HG03520 (cell line): ENCODE measurements around the gene ETS1.

Experiments used
- ATAC-seq: cut with Tn5 transposase; IDR thresholded peaks from one replicate; pipeline ENCODE4 v1.9.1; 2021; ENCODE audit warnings: mild to moderate bottlenecking, moderate library complexity; ENCODE audit not compliant: unreplicated experiment

ETS1 gene

GRCh38 chr11:128415539-128415938 is 171.8 kb downstream of the ETS1 start:
- no peak for ATAC-seq

GRCh38 chr11:128412847-128413791 is 174.2 kb downstream of the ETS1 start:
- ATAC-seq, result peak; percentile 70

- no peak for ATAC-seq
These were observed 175.5 kb downstream of the ETS1 start for GRCh38 chr11:128411812-128412211.

DNA sequence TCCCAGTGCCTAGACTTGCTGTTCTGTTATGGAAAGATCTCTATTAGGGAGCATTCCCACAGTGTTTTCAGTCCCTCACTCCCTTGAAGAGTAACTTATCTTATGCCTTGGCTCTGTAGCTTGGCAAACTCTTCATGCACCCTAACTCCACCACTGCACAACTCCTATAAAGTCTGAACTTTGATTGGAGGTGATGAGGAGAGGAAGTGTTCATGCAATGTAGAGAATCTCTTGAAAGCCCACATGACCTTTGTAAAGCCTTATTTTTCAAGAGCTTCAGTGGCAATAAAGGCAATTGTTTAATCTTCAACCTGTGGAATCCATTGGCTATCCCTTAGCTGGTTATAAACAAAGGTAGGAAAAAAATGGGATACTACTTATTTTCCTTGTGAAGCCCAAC is 176.2 kb downstream of the ETS1 start:
- ATAC-seq, result no peak

DNA sequence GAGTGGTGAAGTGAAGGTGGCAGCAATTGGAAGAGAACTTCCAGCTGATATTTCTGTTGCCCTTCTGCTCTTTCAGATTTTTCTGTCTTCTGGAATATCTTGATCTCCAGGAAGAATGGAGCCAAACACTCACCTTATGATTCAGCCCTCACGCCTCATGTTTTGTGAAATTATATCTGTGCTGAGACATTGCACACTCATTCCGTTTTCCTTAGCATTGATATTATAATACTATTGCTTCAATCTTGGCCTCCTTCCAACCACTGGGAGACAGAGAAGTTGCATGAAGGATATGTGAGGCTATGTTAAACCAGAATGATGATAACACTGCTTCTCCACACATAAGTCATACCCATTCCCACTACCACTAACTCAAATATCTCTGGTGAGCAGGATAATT is 177.9 kb downstream of the ETS1 start:
- no peak for ATAC-seq
